HFF-Myc (cell line): Measurements from ENCODE around the gene PAQR9.

Source experiments
- DNase-seq: peaks from one replicate; pipeline ENCODE4 v3.0.0-alpha.2; 2011; ENCODE audit warnings: low read depth; ENCODE audit errors: extremely low read depth
- H3K4me3 ChIP-seq: replicated peaks from 2 replicates; pipeline ENCODE4 v1.5.1; 2011; ENCODE audit warnings: low read depth, mild to moderate bottlenecking, control low read depth, low read length
- TF ChIP-seq, protein P1 (sequence below): IDR thresholded peaks from 2 replicates; pipeline ENCODE4 v1.5.1; 2012; ENCODE audit warnings: mild to moderate bottlenecking, low read depth, low read length, control low read depth; ENCODE audit errors: missing control alignments

The PAQR9 gene

DNA sequence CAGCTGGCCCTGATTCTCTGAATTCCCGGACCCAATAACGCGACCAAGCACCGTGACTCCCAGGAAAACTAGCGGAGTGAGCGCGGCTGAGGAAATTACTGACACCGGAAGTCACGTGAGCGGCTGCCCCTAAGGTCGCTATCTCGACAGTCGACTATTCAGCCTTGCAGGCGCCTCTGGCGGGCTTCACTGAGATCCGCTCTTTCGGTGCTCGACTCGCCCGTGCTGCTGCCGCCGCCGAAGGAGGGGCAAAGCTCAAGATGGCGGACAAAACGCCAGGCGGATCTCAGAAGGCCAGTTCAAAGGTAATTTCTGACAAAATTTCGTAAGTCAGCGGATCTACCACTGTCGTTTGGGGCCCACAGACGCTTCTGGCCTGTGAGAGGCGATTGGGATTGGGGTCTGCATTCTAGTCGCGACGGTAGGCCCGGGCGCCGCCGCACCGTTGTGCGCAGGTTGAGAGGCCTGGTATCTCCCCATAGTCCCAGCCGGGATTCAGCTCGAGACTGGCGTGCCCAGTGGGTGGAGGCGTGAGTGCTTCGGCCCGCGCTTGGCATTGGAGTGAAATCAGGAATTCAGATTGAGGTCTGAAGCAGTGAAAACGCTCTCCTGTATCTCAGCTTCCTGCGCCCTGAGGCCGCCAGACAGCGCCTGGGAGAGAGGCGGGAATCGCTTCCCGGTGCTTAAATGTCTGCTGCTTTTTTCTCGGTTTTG lies 38.1 kb upstream of the PAQR9 start, which contains the start of gene U2SURP:
Gene U2SURP (plus strand): TSS at position 202 of the 714 bp plus-strand sequence. CDS start 59 bp downstream, at position 261.
- peak within 1 kb of the TSS; percentile 94 for H3K4me3 ChIP-seq
- peak; percentile 95 for DNase-seq
- TF ChIP-seq, protein P1, sequence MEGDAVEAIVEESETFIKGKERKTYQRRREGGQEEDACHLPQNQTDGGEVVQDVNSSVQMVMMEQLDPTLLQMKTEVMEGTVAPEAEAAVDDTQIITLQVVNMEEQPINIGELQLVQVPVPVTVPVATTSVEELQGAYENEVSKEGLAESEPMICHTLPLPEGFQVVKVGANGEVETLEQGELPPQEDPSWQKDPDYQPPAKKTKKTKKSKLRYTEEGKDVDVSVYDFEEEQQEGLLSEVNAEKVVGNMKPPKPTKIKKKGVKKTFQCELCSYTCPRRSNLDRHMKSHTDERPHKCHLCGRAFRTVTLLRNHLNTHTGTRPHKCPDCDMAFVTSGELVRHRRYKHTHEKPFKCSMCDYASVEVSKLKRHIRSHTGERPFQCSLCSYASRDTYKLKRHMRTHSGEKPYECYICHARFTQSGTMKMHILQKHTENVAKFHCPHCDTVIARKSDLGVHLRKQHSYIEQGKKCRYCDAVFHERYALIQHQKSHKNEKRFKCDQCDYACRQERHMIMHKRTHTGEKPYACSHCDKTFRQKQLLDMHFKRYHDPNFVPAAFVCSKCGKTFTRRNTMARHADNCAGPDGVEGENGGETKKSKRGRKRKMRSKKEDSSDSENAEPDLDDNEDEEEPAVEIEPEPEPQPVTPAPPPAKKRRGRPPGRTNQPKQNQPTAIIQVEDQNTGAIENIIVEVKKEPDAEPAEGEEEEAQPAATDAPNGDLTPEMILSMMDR: no peak

DNA sequence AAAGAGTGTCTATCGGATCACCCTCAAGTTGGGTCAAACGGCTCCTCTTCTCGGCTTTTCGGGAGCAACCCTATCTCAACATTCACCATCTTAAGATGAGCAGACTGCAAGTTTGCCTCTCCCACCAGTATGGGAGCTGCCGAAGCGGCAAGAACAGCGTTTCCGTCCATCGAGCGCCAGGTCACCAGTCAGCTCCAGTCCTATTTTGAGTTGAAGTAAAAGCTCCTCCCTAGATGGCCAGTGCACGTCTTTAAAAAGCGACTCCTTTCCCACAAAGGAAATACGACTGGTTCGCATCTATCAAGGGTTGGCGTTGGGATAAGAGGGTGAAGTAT lies 37.5 kb upstream of the PAQR9 start:
- peak overlapping the region; percentile 94 for H3K4me3 ChIP-seq
- TF ChIP-seq, protein P1: no peak
- DNase-seq: no peak

DNA sequence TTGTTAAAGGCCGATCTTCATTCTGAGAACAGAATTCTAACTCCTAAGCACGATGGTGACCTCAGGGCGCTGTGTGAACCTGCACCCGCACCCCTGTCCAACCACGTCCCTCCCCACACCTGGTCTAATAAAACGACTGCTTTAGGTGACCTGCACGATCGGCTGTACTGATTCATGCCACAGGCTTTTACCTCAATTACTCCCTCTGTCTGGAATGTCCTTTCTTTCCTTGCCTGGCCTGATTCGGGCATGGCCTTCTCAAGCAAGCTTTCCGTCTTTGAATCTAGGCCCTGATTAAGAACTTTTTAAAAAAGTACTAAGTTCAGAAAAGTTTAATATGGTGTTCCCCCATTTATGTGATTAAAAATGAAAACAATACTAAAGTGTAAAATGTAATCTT lies 37.1 kb upstream of the PAQR9 start:
- peak overlapping the region; percentile 94 for H3K4me3 ChIP-seq
- TF ChIP-seq, protein P1: no peak
- DNase-seq: no peak

DNA sequence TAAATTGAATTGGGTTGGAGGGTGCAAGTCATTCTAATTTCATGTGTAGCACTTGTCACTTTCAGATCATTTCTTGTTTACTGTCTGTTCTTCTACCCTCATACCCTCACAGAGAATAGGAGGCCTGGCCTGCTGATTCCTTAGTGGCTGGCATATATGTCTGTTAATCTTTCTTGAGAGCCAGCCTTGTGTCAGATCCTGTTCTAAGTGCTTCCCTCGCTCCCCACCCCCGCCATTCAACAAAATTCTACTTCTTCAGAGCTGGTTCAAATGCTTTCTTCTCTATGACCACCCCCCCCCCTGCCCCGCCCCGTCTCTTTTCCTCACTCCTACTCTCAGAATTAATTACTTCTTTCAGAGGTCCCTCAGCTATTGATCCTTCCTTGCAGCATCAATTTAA lies 36.4 kb upstream of the PAQR9 start:
- peak overlapping the region; percentile 94 for H3K4me3 ChIP-seq
- DNase-seq: no peak
- TF ChIP-seq, protein P1: no peak

DNA sequence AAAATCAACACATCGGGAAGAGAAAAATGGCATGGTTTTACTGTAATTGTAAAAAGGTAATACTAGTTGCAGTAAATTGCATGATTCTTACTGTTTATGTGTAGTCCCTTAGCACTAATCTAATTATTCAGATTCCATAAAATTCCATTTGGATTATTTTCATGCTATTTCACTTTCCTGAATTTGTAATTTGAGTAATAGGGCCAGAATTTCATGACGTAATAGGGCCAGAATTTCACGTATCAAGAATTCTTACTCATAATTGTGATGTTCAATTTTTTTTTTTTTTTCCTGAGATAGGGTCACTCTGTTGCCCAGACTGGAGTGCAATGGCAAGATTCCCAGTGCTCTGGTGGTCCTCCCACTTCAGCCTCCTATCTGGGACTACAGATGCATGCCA lies 35.0 kb upstream of the PAQR9 start:
- no peak for DNase-seq
- H3K4me3 ChIP-seq: no peak overlapping the region
- TF ChIP-seq, protein P1: no peak

DNA sequence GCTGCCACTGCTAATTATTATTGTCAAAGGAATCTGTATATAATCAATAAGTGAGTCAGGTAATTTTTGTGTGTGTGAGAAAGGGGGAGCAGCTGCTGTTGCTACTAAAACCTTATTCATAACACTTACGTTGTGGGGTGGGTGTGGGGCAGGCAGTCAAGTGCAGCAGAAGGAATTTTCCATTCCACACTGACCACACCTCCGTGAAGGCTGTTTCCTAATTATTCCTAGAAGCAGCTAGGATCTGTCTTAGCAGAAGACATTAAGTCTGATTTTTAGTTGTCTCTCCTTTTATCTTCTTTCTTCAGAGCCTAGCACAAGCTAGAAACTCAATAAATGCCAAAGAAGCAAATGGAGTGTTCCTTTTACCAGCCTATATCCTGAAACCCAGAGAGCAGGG lies 33.9 kb upstream of the PAQR9 start:
- no peak overlapping the region for H3K4me3 ChIP-seq
- TF ChIP-seq, protein P1: no peak

More for the DNA sequence above, 33.9 kb upstream of the PAQR9 start:
- DNase-seq: no peak
